22Rv1 (cell line): ENCODE data around the gene HPCA.

Source experiments
- ZFX ChIP-seq: fragments of 450-650 bp; IDR thresholded peaks from 2 replicates; pipeline ENCODE4 v1.6.1; 2017; ENCODE audit warnings: antibody characterized with exemption, borderline replicate concordance
- TF ChIP-seq, protein P1 (sequence below): fragments of 450-650 bp; IDR thresholded peaks from 2 replicates; pipeline ENCODE4 v1.5.1; 2017; ENCODE audit warnings: mild to moderate bottlenecking

DNA sequence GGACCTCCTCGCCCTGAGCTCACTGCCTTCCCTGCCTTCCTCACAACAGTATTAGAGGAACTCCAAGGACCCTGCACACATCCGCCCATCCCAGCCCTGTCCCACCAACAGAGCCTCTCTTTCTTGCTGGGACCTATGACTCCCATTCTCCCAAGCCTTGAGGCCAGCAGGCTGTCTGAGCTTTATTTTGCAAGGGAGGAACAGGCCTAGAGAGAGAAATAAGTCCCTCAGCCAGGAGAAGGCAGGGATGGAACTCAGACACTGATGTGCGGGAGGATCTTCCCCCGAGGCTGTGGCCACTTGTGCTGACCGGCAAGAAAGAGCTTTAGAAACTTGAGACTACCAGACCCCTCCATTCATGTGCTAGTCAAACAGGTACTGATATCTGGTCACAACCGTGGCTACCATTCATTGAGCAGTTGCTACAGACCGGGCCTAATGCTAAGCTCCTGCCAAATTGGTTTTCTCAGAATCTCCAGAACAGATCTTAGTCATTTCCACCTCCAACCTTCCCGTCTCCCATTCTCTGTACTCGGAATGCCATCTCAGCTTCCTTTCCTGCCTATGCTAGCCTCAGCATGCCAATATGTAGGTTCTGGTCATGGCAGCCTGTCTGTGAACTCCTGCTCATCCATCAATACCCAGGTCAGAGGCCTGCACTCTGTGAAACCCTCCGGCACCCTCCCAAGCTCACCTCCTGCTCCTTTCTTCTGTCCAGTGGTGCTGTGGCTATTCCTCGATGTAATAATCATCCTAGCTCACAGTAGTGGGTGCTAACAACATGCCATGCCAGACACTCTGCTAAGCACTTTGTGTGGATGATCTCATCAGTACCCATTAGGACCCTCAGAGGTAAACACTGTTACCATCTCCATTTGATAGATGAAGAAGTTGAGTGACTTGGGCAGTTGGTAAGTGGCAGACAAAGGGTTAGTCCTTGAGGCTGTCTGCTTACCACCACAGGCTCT, 11.1 kb downstream of the HPCA start:
- TF ChIP-seq, protein P1, sequence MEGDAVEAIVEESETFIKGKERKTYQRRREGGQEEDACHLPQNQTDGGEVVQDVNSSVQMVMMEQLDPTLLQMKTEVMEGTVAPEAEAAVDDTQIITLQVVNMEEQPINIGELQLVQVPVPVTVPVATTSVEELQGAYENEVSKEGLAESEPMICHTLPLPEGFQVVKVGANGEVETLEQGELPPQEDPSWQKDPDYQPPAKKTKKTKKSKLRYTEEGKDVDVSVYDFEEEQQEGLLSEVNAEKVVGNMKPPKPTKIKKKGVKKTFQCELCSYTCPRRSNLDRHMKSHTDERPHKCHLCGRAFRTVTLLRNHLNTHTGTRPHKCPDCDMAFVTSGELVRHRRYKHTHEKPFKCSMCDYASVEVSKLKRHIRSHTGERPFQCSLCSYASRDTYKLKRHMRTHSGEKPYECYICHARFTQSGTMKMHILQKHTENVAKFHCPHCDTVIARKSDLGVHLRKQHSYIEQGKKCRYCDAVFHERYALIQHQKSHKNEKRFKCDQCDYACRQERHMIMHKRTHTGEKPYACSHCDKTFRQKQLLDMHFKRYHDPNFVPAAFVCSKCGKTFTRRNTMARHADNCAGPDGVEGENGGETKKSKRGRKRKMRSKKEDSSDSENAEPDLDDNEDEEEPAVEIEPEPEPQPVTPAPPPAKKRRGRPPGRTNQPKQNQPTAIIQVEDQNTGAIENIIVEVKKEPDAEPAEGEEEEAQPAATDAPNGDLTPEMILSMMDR: no peak
- no peak for TF ChIP-seq ZFX
